Measurements from ENCODE around the gene FAM151A.

The FAM151A gene

GRCh38 chr1:54599211-54599823 lies 24.0 kb downstream of the FAM151A start:
- no peaks in the 10 kb centered on the region for H3K36me3 Mint-ChIP-seq
- no peak for ATAC-seq
- H3K27ac Mint-ChIP-seq: no peak overlapping the region
- no peaks in the 10 kb centered on the region for H3K27me3 Mint-ChIP-seq
- peaks cover 1% of the 10 kb centered on the region for H3K4me1 Mint-ChIP-seq
- no peak overlapping the region for H3K4me3 Mint-ChIP-seq
- H3K9me3 Mint-ChIP-seq: no peaks in the 10 kb centered on the region

GRCh38 chr1:54597455-54598030 lies 25.8 kb downstream of the FAM151A start:
- Mint-ChIP-seq H3K36me3 (no peaks in the 10 kb centered on the region), H3K27ac (no peak overlapping the region), H3K9me3 (no peaks in the 10 kb centered on the region), H3K4me1 (no peaks in the 10 kb centered on the region), H3K27me3 (no peaks in the 10 kb centered on the region), H3K4me3 (no peak overlapping the region)
- ATAC-seq: no peak

- no peaks in the 10 kb centered on the region for H3K9me3 Mint-ChIP-seq
- H3K4me3 Mint-ChIP-seq: no peak overlapping the region
- no peak for ATAC-seq
- no peaks in the 10 kb centered on the region for H3K4me1 Mint-ChIP-seq
- no peaks in the 10 kb centered on the region for H3K27me3 Mint-ChIP-seq
- no peaks in the 10 kb centered on the region for H3K36me3 Mint-ChIP-seq
- H3K27ac Mint-ChIP-seq: no peak overlapping the region
Measured at GRCh38 chr1:54596756-54597155, 26.6 kb downstream of the FAM151A start.

GRCh38 chr1:54595956-54596498 lies 27.3 kb downstream of the FAM151A start:
- Mint-ChIP-seq H3K4me1 (no peaks in the 10 kb centered on the region), H3K9me3 (no peaks in the 10 kb centered on the region), H3K36me3 (no peaks in the 10 kb centered on the region), H3K4me3 (no peak overlapping the region), H3K27ac (no peak overlapping the region), H3K27me3 (no peaks in the 10 kb centered on the region)
- ATAC-seq: no peak

- Mint-ChIP-seq H3K9me3 (no peaks in the 10 kb centered on the region), H3K36me3 (no peaks in the 10 kb centered on the region), H3K4me1 (no peaks in the 10 kb centered on the region), H3K4me3 (no peak overlapping the region), H3K27ac (no peak overlapping the region), H3K27me3 (no peaks in the 10 kb centered on the region)
- ATAC-seq: no peak
Measured at GRCh38 chr1:54594463-54594862, 28.9 kb downstream of the FAM151A start.

- H3K4me3 Mint-ChIP-seq: no peak overlapping the region
- no peaks in the 10 kb centered on the region for H3K27me3 Mint-ChIP-seq
- no peaks in the 10 kb centered on the region for H3K36me3 Mint-ChIP-seq
- H3K27ac Mint-ChIP-seq: no peak overlapping the region
- no peaks in the 10 kb centered on the region for H3K4me1 Mint-ChIP-seq
- ATAC-seq: no peak
- H3K9me3 Mint-ChIP-seq: no peaks in the 10 kb centered on the region
Measured at GRCh38 chr1:54593571-54594160, 29.7 kb downstream of the FAM151A start.

GRCh38 chr1:54591127-54591756 lies 32.1 kb downstream of the FAM151A start:
- Mint-ChIP-seq H3K27me3 (no peaks in the 10 kb centered on the region), H3K27ac (no peak overlapping the region)

GRCh38 chr1:54588377-54588776 lies 34.9 kb downstream of the FAM151A start:
- Mint-ChIP-seq H3K36me3 (no peaks in the 10 kb centered on the region), H3K27me3 (no peaks in the 10 kb centered on the region), H3K9me3 (no peaks in the 10 kb centered on the region), H3K27ac (no peak overlapping the region), H3K4me3 (no peak overlapping the region), H3K4me1 (no peaks in the 10 kb centered on the region)
- ATAC-seq: no peak

More at GRCh38 chr1:54591127-54591756, 32.1 kb downstream of the FAM151A start:
- no peaks in the 10 kb centered on the region for H3K4me1 Mint-ChIP-seq
- H3K36me3 Mint-ChIP-seq: no peaks in the 10 kb centered on the region
- no peaks in the 10 kb centered on the region for H3K9me3 Mint-ChIP-seq
- ATAC-seq: no peak
- H3K4me3 Mint-ChIP-seq: no peak overlapping the region

- Mint-ChIP-seq H3K27ac (no peak overlapping the region), H3K27me3 (no peaks in the 10 kb centered on the region)
- no peak for ATAC-seq
Measured at GRCh38 chr1:54585181-54586066, 37.9 kb downstream of the FAM151A start.

GRCh38 chr1:54584575-54584974 lies 38.8 kb downstream of the FAM151A start:
- ATAC-seq: no peak
- no peaks in the 10 kb centered on the region for H3K27me3 Mint-ChIP-seq
- no peaks in the 10 kb centered on the region for H3K9me3 Mint-ChIP-seq
- no peaks in the 10 kb centered on the region for H3K4me1 Mint-ChIP-seq
- no peak overlapping the region for H3K27ac Mint-ChIP-seq
- H3K36me3 Mint-ChIP-seq: no peaks in the 10 kb centered on the region
- H3K4me3 Mint-ChIP-seq: no peak overlapping the region

More at GRCh38 chr1:54585181-54586066, 37.9 kb downstream of the FAM151A start:
- no peak overlapping the region for H3K4me3 Mint-ChIP-seq
- no peaks in the 10 kb centered on the region for H3K9me3 Mint-ChIP-seq
- H3K4me1 Mint-ChIP-seq: no peaks in the 10 kb centered on the region
- H3K36me3 Mint-ChIP-seq: no peaks in the 10 kb centered on the region

- no peak overlapping the region for H3K4me3 Mint-ChIP-seq
- no peaks in the 10 kb centered on the region for H3K9me3 Mint-ChIP-seq
- no peaks in the 10 kb centered on the region for H3K4me1 Mint-ChIP-seq
- no peaks in the 10 kb centered on the region for H3K36me3 Mint-ChIP-seq
- H3K27me3 Mint-ChIP-seq: no peaks in the 10 kb centered on the region
- ATAC-seq: no peak
- no peak overlapping the region for H3K27ac Mint-ChIP-seq
Measured at GRCh38 chr1:54583871-54584270, 39.5 kb downstream of the FAM151A start.

GRCh38 chr1:54583307-54583686 lies 40.0 kb downstream of the FAM151A start:
- no peak overlapping the region for H3K27ac Mint-ChIP-seq
- no peaks in the 10 kb centered on the region for H3K4me1 Mint-ChIP-seq
- no peaks in the 10 kb centered on the region for H3K9me3 Mint-ChIP-seq
- no peak for ATAC-seq
- H3K36me3 Mint-ChIP-seq: no peaks in the 10 kb centered on the region
- H3K4me3 Mint-ChIP-seq: no peak overlapping the region
- H3K27me3 Mint-ChIP-seq: no peaks in the 10 kb centered on the region

GRCh38 chr1:54582566-54583306 lies 40.6 kb downstream of the FAM151A start:
- Mint-ChIP-seq H3K9me3 (no peaks in the 10 kb centered on the region), H3K36me3 (no peaks in the 10 kb centered on the region), H3K27ac (no peak overlapping the region), H3K27me3 (no peaks in the 10 kb centered on the region), H3K4me3 (no peak overlapping the region), H3K4me1 (no peaks in the 10 kb centered on the region)
- no peak for ATAC-seq

GRCh38 chr1:54581621-54582035 lies 41.7 kb downstream of the FAM151A start:
- Mint-ChIP-seq H3K27me3 (no peaks in the 10 kb centered on the region), H3K4me3 (no peak overlapping the region), H3K4me1 (no peaks in the 10 kb centered on the region), H3K27ac (no peak overlapping the region), H3K36me3 (no peaks in the 10 kb centered on the region), H3K9me3 (no peaks in the 10 kb centered on the region)
- ATAC-seq: peak; percentile 2
